Stimulated activated memory B cell treated with anti-CD40 and anti-IgM and Interleukin-4, amounts not matched to agents 10 μg/mL and 1 μg/mL and 100 μg/mL, for 72 hours (primary cell): Measurements from ENCODE around the gene PTCD3.

ENCODE experiments used
- ATAC-seq: fragments of 150-1000 bp; cut with Tn5 transposase; 2 replicates; pipeline ENCODE4 v1.10.0; 2021
- H3K27ac Mint-ChIP-seq: one replicate; pipeline ENCODE4 v1.8.0; 2022; ENCODE audit warnings: mild to moderate bottlenecking, mixed read lengths
- H3K27me3 Mint-ChIP-seq: one replicate; pipeline ENCODE4 v1.8.0; 2022; ENCODE audit warnings: mixed read lengths
- H3K36me3 Mint-ChIP-seq: one replicate; pipeline ENCODE4 v1.8.0; 2022; ENCODE audit warnings: mixed read lengths
- H3K4me1 Mint-ChIP-seq: one replicate; pipeline ENCODE4 v1.8.0; 2022; ENCODE audit warnings: mixed read lengths
- H3K4me3 Mint-ChIP-seq: one replicate; pipeline ENCODE4 v1.8.0; 2022; ENCODE audit warnings: mild to moderate bottlenecking, moderate library complexity, mixed read lengths
- H3K9me3 Mint-ChIP-seq: one replicate; pipeline ENCODE4 v1.8.0; 2022; ENCODE audit warnings: mixed read lengths

Gene PTCD3

GRCh38 chr2:86105969-86106945 is at the start of gene PTCD3:
Gene PTCD3, plus strand, starts transcription at chr2:86106235. Its CDS starts 13 bp downstream, at chr2:86106248.
- Mint-ChIP-seq H3K36me3 (peaks cover 55% of the 10 kb centered on the region), H3K9me3 (no peaks in the 10 kb centered on the region), H3K4me1 (peaks cover 50% of the 10 kb centered on the region), H3K4me3 (peak within 1 kb of the TSS; percentile 90), H3K27me3 (no peaks in the 10 kb centered on the region), H3K27ac (peak within 1 kb of the TSS; percentile 99)
- ATAC-seq = peak; percentile 96

GRCh38 chr2:86056590-86057331 is 49.3 kb upstream of the PTCD3 start:
- ATAC-seq = no peak
- no peaks in the 10 kb centered on the region for H3K27me3 Mint-ChIP-seq
- no peak overlapping the region for H3K4me3 Mint-ChIP-seq
- H3K27ac Mint-ChIP-seq = no peak overlapping the region
- no peaks in the 10 kb centered on the region for H3K9me3 Mint-ChIP-seq
- no peaks in the 10 kb centered on the region for H3K4me1 Mint-ChIP-seq
- H3K36me3 Mint-ChIP-seq = peaks cover 77% of the 10 kb centered on the region

GRCh38 chr2:86062043-86062442 is 44.0 kb upstream of the PTCD3 start:
- Mint-ChIP-seq H3K4me1 (peaks cover 10% of the 10 kb centered on the region), H3K27ac (no peak overlapping the region), H3K27me3 (no peaks in the 10 kb centered on the region), H3K9me3 (peaks cover 7% of the 10 kb centered on the region), H3K4me3 (no peak overlapping the region), H3K36me3 (peaks cover 81% of the 10 kb centered on the region)
- ATAC-seq = no peak

- Mint-ChIP-seq H3K36me3 (peaks cover 82% of the 10 kb centered on the region), H3K27ac (peak overlapping the region; percentile 60), H3K9me3 (peaks cover 7% of the 10 kb centered on the region), H3K4me3 (no peak overlapping the region), H3K4me1 (peaks cover 16% of the 10 kb centered on the region), H3K27me3 (no peaks in the 10 kb centered on the region)
- ATAC-seq = no peak
These were observed 42.0 kb upstream of the PTCD3 start for GRCh38 chr2:86064006-86064405.

- H3K4me1 Mint-ChIP-seq = peaks cover 16% of the 10 kb centered on the region
- H3K27me3 Mint-ChIP-seq = no peaks in the 10 kb centered on the region
- no peak overlapping the region for H3K27ac Mint-ChIP-seq
- peaks cover 7% of the 10 kb centered on the region for H3K9me3 Mint-ChIP-seq
- H3K36me3 Mint-ChIP-seq = peaks cover 89% of the 10 kb centered on the region
- no peak for ATAC-seq
- H3K4me3 Mint-ChIP-seq = no peak overlapping the region
These were observed 40.5 kb upstream of the PTCD3 start for GRCh38 chr2:86065512-86065911.

GRCh38 chr2:86066007-86066578 is 39.9 kb upstream of the PTCD3 start:
- no peak for ATAC-seq
- peaks cover 7% of the 10 kb centered on the region for H3K9me3 Mint-ChIP-seq
- H3K4me1 Mint-ChIP-seq = peaks cover 16% of the 10 kb centered on the region
- H3K27ac Mint-ChIP-seq = no peak overlapping the region
- no peak overlapping the region for H3K4me3 Mint-ChIP-seq
- H3K27me3 Mint-ChIP-seq = no peaks in the 10 kb centered on the region
- H3K36me3 Mint-ChIP-seq = peaks cover 89% of the 10 kb centered on the region

GRCh38 chr2:86066915-86067314 is 39.1 kb upstream of the PTCD3 start:
- Mint-ChIP-seq H3K4me1 (peaks cover 22% of the 10 kb centered on the region), H3K27ac (no peak overlapping the region), H3K36me3 (peaks cover 89% of the 10 kb centered on the region), H3K27me3 (no peaks in the 10 kb centered on the region), H3K9me3 (peaks cover 7% of the 10 kb centered on the region), H3K4me3 (no peak overlapping the region)
- no peak for ATAC-seq

GRCh38 chr2:86068136-86068588 is 37.9 kb upstream of the PTCD3 start:
- no peaks in the 10 kb centered on the region for H3K27me3 Mint-ChIP-seq
- H3K4me3 Mint-ChIP-seq = no peak overlapping the region
- ATAC-seq = peak; percentile 53
- peaks cover 80% of the 10 kb centered on the region for H3K36me3 Mint-ChIP-seq
- H3K9me3 Mint-ChIP-seq = peaks cover 3% of the 10 kb centered on the region
- H3K27ac Mint-ChIP-seq = peak overlapping the region; percentile 46
- H3K4me1 Mint-ChIP-seq = peaks cover 33% of the 10 kb centered on the region

GRCh38 chr2:86068648-86069047 is 37.4 kb upstream of the PTCD3 start:
- Mint-ChIP-seq H3K27ac (no peak overlapping the region), H3K4me1 (peaks cover 38% of the 10 kb centered on the region), H3K27me3 (no peaks in the 10 kb centered on the region), H3K36me3 (peaks cover 80% of the 10 kb centered on the region), H3K9me3 (peaks cover 3% of the 10 kb centered on the region), H3K4me3 (no peak overlapping the region)
- no peak for ATAC-seq

- H3K36me3 Mint-ChIP-seq = peaks cover 78% of the 10 kb centered on the region
- no peaks in the 10 kb centered on the region for H3K9me3 Mint-ChIP-seq
- no peak for ATAC-seq
- no peak overlapping the region for H3K4me3 Mint-ChIP-seq
- H3K27ac Mint-ChIP-seq = no peak overlapping the region
- H3K27me3 Mint-ChIP-seq = no peaks in the 10 kb centered on the region
- H3K4me1 Mint-ChIP-seq = peaks cover 33% of the 10 kb centered on the region
These were observed 36.8 kb upstream of the PTCD3 start for GRCh38 chr2:86069091-86069685.

GRCh38 chr2:86069783-86070339 is 36.2 kb upstream of the PTCD3 start:
- H3K4me1 Mint-ChIP-seq = peaks cover 29% of the 10 kb centered on the region
- H3K4me3 Mint-ChIP-seq = no peak overlapping the region
- H3K27ac Mint-ChIP-seq = no peak overlapping the region
- H3K36me3 Mint-ChIP-seq = peaks cover 71% of the 10 kb centered on the region
- H3K9me3 Mint-ChIP-seq = no peaks in the 10 kb centered on the region
- ATAC-seq = no peak
- H3K27me3 Mint-ChIP-seq = no peaks in the 10 kb centered on the region

GRCh38 chr2:86070868-86071267 is 35.2 kb upstream of the PTCD3 start:
- Mint-ChIP-seq H3K4me3 (no peak overlapping the region), H3K27ac (no peak overlapping the region), H3K9me3 (no peaks in the 10 kb centered on the region), H3K4me1 (peaks cover 29% of the 10 kb centered on the region), H3K36me3 (peaks cover 64% of the 10 kb centered on the region), H3K27me3 (no peaks in the 10 kb centered on the region)
- no peak for ATAC-seq

- Mint-ChIP-seq H3K27ac (peak overlapping the region; percentile 99), H3K36me3 (peaks cover 70% of the 10 kb centered on the region), H3K9me3 (no peaks in the 10 kb centered on the region), H3K27me3 (no peaks in the 10 kb centered on the region), H3K4me3 (peak overlapping the region; percentile 53), H3K4me1 (peaks cover 29% of the 10 kb centered on the region)
- ATAC-seq = peak; percentile 97
These were observed 33.7 kb upstream of the PTCD3 start for GRCh38 chr2:86072271-86072858.

GRCh38 chr2:86073225-86073624 is 32.8 kb upstream of the PTCD3 start:
- Mint-ChIP-seq H3K27me3 (no peaks in the 10 kb centered on the region), H3K36me3 (peaks cover 70% of the 10 kb centered on the region), H3K4me3 (no peak overlapping the region), H3K4me1 (peaks cover 24% of the 10 kb centered on the region), H3K9me3 (no peaks in the 10 kb centered on the region), H3K27ac (peak overlapping the region; percentile 99)
- no peak for ATAC-seq
